BJ (cell line): ENCODE data around the gene OBSCN. TPM values are rescaled to one million over a fixed set of nuclear protein-coding genes. Genes with fewer than 3 reads are reported as not detected.

ENCODE experiments used
- CTCF ChIA-PET: fragments of 350-600 bp; formaldehyde crosslinking; extraction: SDS; loops from one replicate; lab custom pipeline; 2021; ENCODE audit warnings: antibody characterized with exemption, inconsistent platforms; lab: Yijun Ruan, JAX
- POLR2A ChIA-PET: fragments of 300-600 bp; sonication (Branson Sonifier 250); formaldehyde crosslinking; extraction: SDS; loops from one replicate; lab custom pipeline; 2021; ENCODE audit warnings: antibody characterized with exemption; lab: Charles Lee
- DNase-seq: peaks from one replicate; pipeline ENCODE4 v3.0.0-alpha.2; 2011; ENCODE audit warnings: low read depth
- H3K27me3 ChIP-seq: 2 replicates; pipeline ENCODE4 v1.6.0; 2011; ENCODE audit warnings: low read length; ENCODE audit not compliant: control insufficient read depth, insufficient read depth
- H3K36me3 ChIP-seq: 2 replicates; pipeline ENCODE4 v1.5.1; 2011; ENCODE audit warnings: low read length; ENCODE audit not compliant: control insufficient read depth, insufficient read depth
- H3K4me3 ChIP-seq: 2 replicates; pipeline ENCODE4 v1.5.1; 2011; ENCODE audit warnings: low read depth, mild to moderate bottlenecking, control low read depth, low read length
- polyA plus RNA-seq: library from polyadenylated mRNA; depleted of rRNA; stranded (reverse); fragments of >200 nt; gene quantifications from 2 replicates; pipeline ENCODE4 v1.2.3, GENCODE V29; 2011
- TF ChIP-seq, protein P1 (sequence below): IDR thresholded peaks from 2 replicates; pipeline ENCODE4 v1.5.1; 2011; ENCODE audit warnings: low read depth, mild to moderate bottlenecking, control low read depth, inconsistent platforms, low read length, moderate library complexity; ENCODE audit not compliant: insufficient read depth

The OBSCN gene
- polyA plus RNA-seq, 1 experiment: 2.9 TPM

DNA sequence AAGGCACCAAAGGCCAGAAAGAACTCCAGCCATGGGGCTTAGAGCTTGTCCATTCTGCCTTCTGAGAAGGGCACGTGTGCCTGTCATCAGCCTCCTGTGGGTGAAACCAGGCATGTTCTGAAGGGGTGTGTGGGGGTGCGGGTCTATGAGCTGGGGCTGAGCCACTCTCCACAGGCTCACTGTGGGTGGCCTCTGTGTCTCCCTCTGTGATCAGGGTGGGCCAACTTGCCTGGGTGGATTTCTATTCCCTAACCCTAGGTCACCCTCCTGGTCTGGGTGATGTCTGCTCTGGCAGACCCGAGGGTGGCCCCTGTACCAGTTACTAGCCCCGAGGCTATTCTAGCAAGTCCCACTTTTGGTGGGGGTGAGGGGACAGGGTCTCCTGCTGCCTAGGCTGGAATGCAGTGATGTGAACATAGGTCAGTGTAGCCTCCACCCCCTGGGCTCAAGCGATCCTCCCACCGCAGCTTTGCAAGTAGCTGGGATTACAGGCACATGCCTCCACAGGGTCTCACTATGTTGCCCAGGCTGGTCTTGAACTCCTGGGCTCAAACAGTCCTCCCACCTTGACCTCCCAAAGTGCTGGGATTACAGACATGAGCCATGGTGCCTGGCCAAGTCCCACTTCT lies 104.4 kb downstream of the OBSCN start:
- TF ChIP-seq, protein P1, sequence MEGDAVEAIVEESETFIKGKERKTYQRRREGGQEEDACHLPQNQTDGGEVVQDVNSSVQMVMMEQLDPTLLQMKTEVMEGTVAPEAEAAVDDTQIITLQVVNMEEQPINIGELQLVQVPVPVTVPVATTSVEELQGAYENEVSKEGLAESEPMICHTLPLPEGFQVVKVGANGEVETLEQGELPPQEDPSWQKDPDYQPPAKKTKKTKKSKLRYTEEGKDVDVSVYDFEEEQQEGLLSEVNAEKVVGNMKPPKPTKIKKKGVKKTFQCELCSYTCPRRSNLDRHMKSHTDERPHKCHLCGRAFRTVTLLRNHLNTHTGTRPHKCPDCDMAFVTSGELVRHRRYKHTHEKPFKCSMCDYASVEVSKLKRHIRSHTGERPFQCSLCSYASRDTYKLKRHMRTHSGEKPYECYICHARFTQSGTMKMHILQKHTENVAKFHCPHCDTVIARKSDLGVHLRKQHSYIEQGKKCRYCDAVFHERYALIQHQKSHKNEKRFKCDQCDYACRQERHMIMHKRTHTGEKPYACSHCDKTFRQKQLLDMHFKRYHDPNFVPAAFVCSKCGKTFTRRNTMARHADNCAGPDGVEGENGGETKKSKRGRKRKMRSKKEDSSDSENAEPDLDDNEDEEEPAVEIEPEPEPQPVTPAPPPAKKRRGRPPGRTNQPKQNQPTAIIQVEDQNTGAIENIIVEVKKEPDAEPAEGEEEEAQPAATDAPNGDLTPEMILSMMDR: no peak
- ChIA-PET CTCF (interaction anchor here (0.9 kb wide), 1 partner anchor 18 kb away, joined by 3 read pairs; no protein-coding TSS in a partner anchor), POLR2A (no interaction called here)
- Histone ChIP-seq H3K27me3 (no peaks in the 10 kb centered on the region), H3K4me3 (no peak overlapping the region), H3K36me3 (no peaks in the 10 kb centered on the region)
- no peak for DNase-seq

DNA sequence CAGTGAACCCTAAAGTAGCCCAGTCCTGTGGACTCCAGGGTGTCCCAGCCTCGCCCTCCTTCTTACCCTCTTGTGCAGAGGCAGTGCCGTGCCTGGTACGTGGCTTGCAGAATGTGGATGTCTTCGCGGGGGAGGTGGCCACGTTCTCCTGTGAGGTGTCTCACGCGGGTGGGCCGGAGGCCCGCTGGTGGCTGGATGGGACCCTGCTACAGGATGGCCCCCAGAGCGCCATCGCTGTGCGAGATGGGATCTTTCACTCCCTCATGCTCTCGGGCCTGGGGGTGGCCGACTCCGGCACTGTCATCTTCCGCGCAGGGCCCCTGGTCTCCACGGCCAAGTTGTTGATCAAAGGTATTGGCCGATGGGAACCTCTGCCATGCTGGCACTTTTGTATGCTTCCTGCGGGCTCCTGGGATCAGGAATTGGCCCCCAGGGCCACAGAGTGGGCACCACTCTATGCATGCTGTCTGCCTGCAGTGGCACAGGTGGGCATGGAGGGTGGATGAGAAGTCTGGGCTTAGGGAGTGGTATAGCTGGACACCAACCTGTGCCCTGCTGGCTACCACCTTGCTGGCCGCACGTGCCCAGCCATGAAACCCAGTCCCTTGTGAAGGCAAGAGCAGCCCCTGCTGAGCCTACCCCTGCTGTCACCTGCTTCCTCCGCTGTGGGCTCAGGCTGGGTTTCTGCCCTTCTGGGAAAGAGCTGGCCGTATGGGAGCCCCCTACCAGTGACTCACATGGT lies 105.9 kb downstream of the OBSCN start:
- ChIA-PET POLR2A (no interaction called here), CTCF (no interaction called here)

DNA sequence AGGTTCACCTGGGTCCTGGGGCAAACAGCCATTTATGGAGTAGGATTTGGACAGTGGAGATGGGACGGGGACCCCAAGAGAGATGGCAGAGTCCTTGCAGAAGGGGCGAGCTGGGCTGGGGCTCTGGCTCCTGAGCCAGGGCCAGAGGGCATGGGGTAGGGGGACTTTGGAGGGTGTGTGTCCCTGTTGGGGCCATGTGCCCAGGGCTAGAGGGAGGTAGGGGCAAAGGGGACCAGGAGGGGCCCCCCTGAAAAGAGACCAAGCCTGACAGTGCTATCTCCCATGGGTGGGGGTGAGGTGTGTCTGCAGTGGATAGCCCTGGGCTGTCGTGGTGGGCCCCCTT lies 106.4 kb downstream of the OBSCN start:
- DNase-seq: no peak
- ChIA-PET POLR2A (no interaction called here), CTCF (no interaction called here)
- TF ChIP-seq, protein P1: no peak
- Histone ChIP-seq H3K4me3 (no peak overlapping the region), H3K27me3 (no peaks in the 10 kb centered on the region), H3K36me3 (no peaks in the 10 kb centered on the region)

More for the DNA sequence above, 105.9 kb downstream of the OBSCN start:
- TF ChIP-seq, protein P1: no peak
- H3K4me3 ChIP-seq: no peak overlapping the region
- DNase-seq: no peak
- H3K36me3 ChIP-seq: no peaks in the 10 kb centered on the region
- no peaks in the 10 kb centered on the region for H3K27me3 ChIP-seq

- POLR2A ChIA-PET: no interaction called here
- H3K36me3 ChIP-seq: no peaks in the 10 kb centered on the region
- H3K27me3 ChIP-seq: no peaks in the 10 kb centered on the region
- CTCF ChIA-PET: interaction anchor here (0.6 kb wide), 1 partner anchor 174 kb away, joined by 3 read pairs; no protein-coding TSS in a partner anchor
- no peak overlapping the region for H3K4me3 ChIP-seq
- TF ChIP-seq, protein P1: no peak
- no peak for DNase-seq
Observed at GRCh38 chr1:228314658-228315483, 107.0 kb downstream of the OBSCN start.

GRCh38 chr1:228315484-228315944 lies 107.7 kb downstream of the OBSCN start:
- Histone ChIP-seq H3K4me3 (no peak overlapping the region), H3K27me3 (no peaks in the 10 kb centered on the region), H3K36me3 (no peaks in the 10 kb centered on the region)
- TF ChIP-seq, protein P1: no peak
- ChIA-PET CTCF (interaction anchor here (0.6 to 1.2 kb wide), 2 partner anchors 10 to 173 kb away, joined by 3 to 4 read pairs; no protein-coding TSS in a partner anchor), POLR2A (no interaction called here)
- no peak for DNase-seq
